ENCODE results near the gene ZNF568.

Gene ZNF568

GRCh38 chr19:36915992-36916830, at the start of gene ZNF568, which contains the start of gene ZNF829:
TSS of gene ZNF568 (plus strand) at chr19:36916332. CDS start at chr19:36922771, 6,439 bp downstream.
TSS of gene ZNF829 (minus strand) at chr19:36916291. CDS start at chr19:36915167, 1,124 bp downstream.
- peak; percentile 94 for DNase-seq

- peak; percentile 18 for DNase-seq
These were observed 38.9 kb upstream of the ZNF568 start for GRCh38 chr19:36876993-36877938.

GRCh38 chr19:36891768-36892357, 24.3 kb upstream of the ZNF568 start:
- no peak for DNase-seq

GRCh38 chr19:36894849-36895383, 21.2 kb upstream of the ZNF568 start:
- DNase-seq, result no peak

- no peak for DNase-seq
These were observed 17.7 kb upstream of the ZNF568 start for GRCh38 chr19:36898422-36898821.

GRCh38 chr19:36916991-36917390, 859 bp downstream of the ZNF568 start:
- no peak for DNase-seq

- DNase-seq, result no peak
These were observed 2.0 kb downstream of the ZNF568 start for GRCh38 chr19:36918090-36918489.

- DNase-seq, result no peak
These were observed 15.6 kb downstream of the ZNF568 start for GRCh38 chr19:36931684-36932083.

GRCh38 chr19:36939153-36939552, 23.0 kb downstream of the ZNF568 start:
- peak; percentile 80 for DNase-seq

- no peak for DNase-seq
These were observed 34.4 kb downstream of the ZNF568 start for GRCh38 chr19:36950335-36951119.

GRCh38 chr19:36962346-36962745, 46.2 kb downstream of the ZNF568 start:
- DNase-seq, result no peak

GRCh38 chr19:36963280-36963679, 47.1 kb downstream of the ZNF568 start:
- DNase-seq, result no peak

GRCh38 chr19:36972571-36972970, 56.4 kb downstream of the ZNF568 start:
- DNase-seq, result no peak

GRCh38 chr19:36973021-36973843, 57.1 kb downstream of the ZNF568 start:
- DNase-seq, result no peak

- DNase-seq, result no peak
These were observed 57.7 kb downstream of the ZNF568 start for GRCh38 chr19:36973844-36974195.

- DNase-seq, result no peak
These were observed 70.0 kb downstream of the ZNF568 start for GRCh38 chr19:36986131-36986530.

- DNase-seq, result no peak
These were observed 70.5 kb downstream of the ZNF568 start for GRCh38 chr19:36986601-36987000.

GRCh38 chr19:36987091-36987490, 71.0 kb downstream of the ZNF568 start:
- DNase-seq, result no peak

- DNase-seq, result no peak
These were observed 81.2 kb downstream of the ZNF568 start for GRCh38 chr19:36997152-36997842.

GRCh38 chr19:36997843-36998235, 81.7 kb downstream of the ZNF568 start:
- DNase-seq, result no peak

GRCh38 chr19:36999313-36999712, 83.2 kb downstream of the ZNF568 start:
- no peak for DNase-seq

All from MV-4-11 (cell line).